K562 (cell line): ENCODE results near the gene TLCD1. TPM values are rescaled to one million over a fixed set of nuclear protein-coding genes. Genes with fewer than 3 reads are reported as not detected.

Source experiments
- ATAC-seq: fragments of 200-7000 bp; cut with Tn5 transposase; 3 replicates; pipeline ENCODE4 v1.9.1; 2020; ENCODE audit warnings: moderate library complexity
- BruUV-seq: library from RNA; stranded (reverse); fragments of 400-500 nt; replicated peaks from 2 replicates; lab custom pipeline; 2021; lab: Mats Ljungman, UMichigan
- CTCF ChIA-PET: fragments of 300-600 bp; formaldehyde crosslinking; extraction: SDS; loops from one replicate; lab custom pipeline; 2021; ENCODE audit warnings: low intra/inter-chr PET ratio; lab: Yijun Ruan, JAX
- POLR2A ChIA-PET: fragments of 300-600, 350-650 bp; sonication (Branson Sonifier 250); formaldehyde crosslinking; extraction: SDS; loops from one replicate; lab custom pipeline; 2021; ENCODE audit warnings: antibody characterized with exemption, inconsistent platforms; lab: Yijun Ruan, JAX
- DNase-seq, 4 experiments: peaks; one replicate each; pipeline versions ENCODE4 v3.0.0 to v3.0.0-alpha.2; 2011 to 2018; ENCODE audit warnings: low spot score in 3 of 4, mixed read lengths in 3 of 4; ENCODE audit errors: extremely low read depth in 1 of 4
- FAIRE-seq: peaks from 2 replicates; lab custom pipeline; 2011; peaks lifted over from hg19 to GRCh38; lab: Jason Lieb, UNC
- H2AFZ ChIP-seq: 2 replicates; pipeline ENCODE4 v1.6.0; 2011; ENCODE audit warnings: low read depth, low read length, control low read depth, inconsistent platforms
- H3K27ac ChIP-seq: fragments of 200-600 bp; 3 replicates; pipeline ENCODE4 v1.8.0; 2011; ENCODE audit warnings: low read depth, mild to moderate bottlenecking, control low read depth, inconsistent platforms, low read length, moderate library complexity, mixed read lengths; ENCODE audit errors: extremely low read depth
- H3K27me3 ChIP-seq, 2 experiments: fragments of 300-600 bp in 1 of 2; 2 replicates in 1 of 2; 3 replicates in 1 of 2; pipeline versions ENCODE4 v1.6.0 to v1.8.0; 2011; ENCODE audit warnings: inconsistent platforms in 2 of 2, low read length in 2 of 2, mild to moderate bottlenecking in 1 of 2, mixed read lengths in 1 of 2, moderate library complexity in 1 of 2; ENCODE audit not compliant: control insufficient read depth in 2 of 2, insufficient read depth in 2 of 2
- H3K36me3 ChIP-seq: fragments of 300-600 bp; 3 replicates; pipeline ENCODE4 v1.8.0; 2011; ENCODE audit warnings: mild to moderate bottlenecking, low read length, inconsistent platforms; ENCODE audit not compliant: control insufficient read depth, insufficient read depth
- H3K4me1 ChIP-seq, 2 experiments: fragments of 200-600 bp in 1 of 2; replicated peaks in 1 of 2; 2 replicates in 1 of 2; 3 replicates in 1 of 2; pipeline versions ENCODE4 v1.5.1 to v1.8.0; 2011; ENCODE audit warnings: inconsistent platforms in 2 of 2, low read length in 2 of 2, mild to moderate bottlenecking in 1 of 2, mixed read lengths in 1 of 2, moderate library complexity in 1 of 2; ENCODE audit not compliant: control insufficient read depth in 2 of 2, insufficient read depth in 2 of 2
- H3K4me2 ChIP-seq: 2 replicates; pipeline ENCODE4 v1.6.1; 2011; ENCODE audit warnings: low read length, control low read depth, inconsistent platforms, mixed read lengths; ENCODE audit not compliant: insufficient read depth
- H3K4me3 ChIP-seq: fragments of 200-600 bp; sonication (generic), shearing (Covaris generic); 2 replicates; pipeline ENCODE4 v1.5.1; 2016; ENCODE audit warnings: control low read depth, inconsistent platforms
- H3K79me2 ChIP-seq: fragments of 200-600 bp; 3 replicates; pipeline ENCODE4 v1.8.0; 2011; ENCODE audit warnings: low read length, inconsistent platforms; ENCODE audit not compliant: control insufficient read depth, insufficient read depth
- H3K9ac ChIP-seq, 2 experiments: 2 replicates each; pipeline versions ENCODE4 v1.6.0 to v1.6.1; 2011; ENCODE audit warnings: low read depth in 2 of 2, low read length in 2 of 2, control low read depth in 1 of 2, inconsistent platforms in 1 of 2, mild to moderate bottlenecking in 1 of 2, mixed read lengths in 1 of 2; ENCODE audit not compliant: insufficient read depth in 1 of 2
- H3K9me1 ChIP-seq: one replicate; pipeline ENCODE4 v1.6.0; 2011; ENCODE audit warnings: inconsistent platforms, mild to moderate bottlenecking, low read length, moderate library complexity; ENCODE audit not compliant: control insufficient read depth, insufficient read depth
- H3K9me3 ChIP-seq: replicated peaks from 2 replicates; pipeline ENCODE4 v1.5.1; 2011; ENCODE audit warnings: low read depth, low read length, inconsistent platforms; ENCODE audit not compliant: control insufficient read depth, insufficient read depth
- H4K20me1 ChIP-seq: replicated peaks from 2 replicates; pipeline ENCODE4 v1.6.1; 2011; ENCODE audit warnings: low read length, inconsistent platforms, mixed read lengths; ENCODE audit not compliant: control insufficient read depth, insufficient read depth
- ADNP ChIP-seq: fragments of 200-800 bp; sonication (Bioruptor generic); IDR thresholded peaks from 2 replicates; pipeline ENCODE4 v1.6.1; 2016; ENCODE audit warnings: missing genetic modification characterization, missing compliant biosample characterization
- IRF2 ChIP-seq: sonication (generic); formaldehyde crosslinking; IDR thresholded peaks from 2 replicates; pipeline ENCODE4 v1.8.1; 2022; ENCODE audit warnings: mild to moderate bottlenecking, missing genetic modification reagents
- JUNB ChIP-seq: fragments of 450-650 bp; formaldehyde crosslinking; conservative IDR thresholded peaks from 2 replicates; pipeline ENCODE4 v1.4.0; 2020; ENCODE audit warnings: mild to moderate bottlenecking
- NONO ChIP-seq, 2 experiments: fragments of 200-400 bp in 1 of 2; fragments of 450-650 bp in 1 of 2; formaldehyde crosslinking in 1 of 2; IDR thresholded peaks; 2 replicates each; pipeline ENCODE4 v1.6.1; 2017; ENCODE audit warnings: low read depth in 2 of 2, mild to moderate bottlenecking in 2 of 2, moderate library complexity in 2 of 2, low read length in 1 of 2
- STAT5B ChIP-seq: fragments of 250-450 bp; sonication (Bioruptor Pico); IDR thresholded peaks from 2 replicates; pipeline ENCODE4 v1.8.0; 2021; ENCODE audit warnings: mild to moderate bottlenecking, inconsistent platforms
- YY1 ChIP-seq, 3 experiments: IDR thresholded peaks; 2 replicates each; pipeline ENCODE4 v1.6.1; 2011; ENCODE audit warnings: low read length in 2 of 3, mild to moderate bottlenecking in 2 of 3, moderate library complexity in 2 of 3, borderline replicate concordance in 1 of 3, control low read depth in 1 of 3, low read depth in 1 of 3; ENCODE audit not compliant: insufficient read depth in 3 of 3, insufficient replicate concordance in 2 of 3, control insufficient read depth in 1 of 3, insufficient read length in 1 of 3; ENCODE audit errors: extremely low read depth in 1 of 3
- WGBS: fragments of 100-300 bp; shearing (Covaris generic); methylation state at CpG from one replicate; pipeline ENCODE4 v1.1.6; 2016; ENCODE audit warnings: low coverage, mixed read lengths; ENCODE audit not compliant: insufficient coverage; ENCODE audit errors: missing lambda C conversion rate; 5-methylcytosine and 5-hydroxymethylcytosine counted together
- in situ Hi-C: fragments of 300-500 bp; cut with MboI; formaldehyde crosslinking; loops from 4 replicates; pipeline ENCODE4 v1.15.0; 2018; ENCODE audit warnings: inconsistent platforms, mixed read lengths
- intact Hi-C: fragments of 100-400 bp; cut with micrococcal nuclease; formaldehyde crosslinking; loops from 2 replicates; pipeline ENCODE4 v1.14.2; 2022
- polyA plus RNA-seq, 8 experiments: library from polyadenylated mRNA; depleted of rRNA in 4 of 8; stranded (reverse) in 5 of 8; unstranded in 3 of 8; fragments of >200 nt; fragmentation: Nextera tagmentation in 2 of 8; fragmentation: Illumina TruSeq in 1 of 8; extraction: Ambion mirVana in 2 of 8; extraction: Trizol in 1 of 8; gene quantifications; 2 replicates each; pipeline versions ENCODE4 v1.2.1 to v1.2.3, GENCODE V29; 2011 to 2014; ENCODE audit warnings: inconsistent platforms in 1 of 8, missing spikeins in 1 of 8
- total RNA-seq, 7 experiments: library from RNA; depleted of rRNA in 6 of 7; stranded (reverse); fragments of >200 nt in 6 of 7; fragmentation: Illumina TruSeq in 2 of 7; extraction: Trizol in 2 of 7; gene quantifications; 2 replicates each; pipeline versions ENCODE4 v1.2.1 to v1.2.3, GENCODE V29; 2011 to 2021; ENCODE audit warnings: low replicate concordance in 1 of 7
- TF ChIP-seq, protein P1 (sequence below): fragments of 450-650 bp; IDR thresholded peaks from 2 replicates; pipeline ENCODE4 v1.6.1; 2017; ENCODE audit warnings: mild to moderate bottlenecking, moderate library complexity
- TF ChIP-seq, protein P2 (sequence below): sonication (generic); IDR thresholded peaks from 2 replicates; pipeline ENCODE4 v1.6.1; 2016
- TF ChIP-seq, protein P3 (sequence below): IDR thresholded peaks from 2 replicates; pipeline ENCODE4 v1.6.1; 2011; ENCODE audit not compliant: insufficient read length; ENCODE audit errors: extremely low read depth

Gene TLCD1
- total and polyA plus RNA-seq, 9 of the 15 experiments (the other 6 are each of a cell fraction or from before 2014, with no cell fraction given) = 6.8 to 37.7 (median 21.7) TPM

DNA sequence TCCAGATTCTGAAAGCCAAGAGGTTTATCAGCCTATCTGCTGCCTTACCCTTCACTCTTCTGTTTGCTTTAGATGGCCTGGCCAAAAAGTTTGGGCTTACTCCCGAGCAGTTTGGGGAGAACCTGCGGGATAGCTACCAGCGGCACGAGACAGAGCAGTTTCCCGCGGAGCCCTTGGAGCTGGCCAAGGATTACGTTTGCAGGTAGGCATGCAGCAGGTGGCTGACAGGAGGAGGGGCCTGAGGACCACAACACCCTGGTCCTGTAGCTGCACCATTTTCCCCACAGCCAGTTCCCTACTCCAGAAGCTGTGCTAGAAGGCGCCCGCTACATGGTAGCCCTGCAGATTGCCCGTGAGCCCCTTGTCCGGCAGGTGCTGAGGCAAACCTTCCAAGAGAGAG is 43.4 kb downstream of the TLCD1 start:
- Histone ChIP-seq H3K27me3 (no peaks in the 10 kb centered on the region), H3K27ac (no peak overlapping the region), H3K4me2 (no peak overlapping the region), H3K9me1 (no peaks in the 10 kb centered on the region), H2AFZ (no peak overlapping the region), H3K4me3 (no peak overlapping the region), H3K9me3 (no peaks in the 10 kb centered on the region), H3K36me3 (peaks cover 93% of the 10 kb centered on the region), H3K9ac (no peak overlapping the region; a peak in 1 of 4 replicates), H3K4me1 (no peaks in the 10 kb centered on the region), H3K79me2 (no peaks in the 10 kb centered on the region), H4K20me1 (no peaks in the 10 kb centered on the region)
- intact Hi-C loops (no loop called here), in situ Hi-C loops (no loop called here)
- ATAC-seq (no peak), FAIRE-seq (no peak), DNase-seq (no peak)
- BruUV-seq = no TSS peak
- WGBS = 96% methylated on average over 11 of the region's 11 CpGs
- TF ChIP-seq JUNB = no peak
- no peak for TF ChIP-seq NONO (IDR thresholded peaks at IDR 0.05; ENCODE audit: low read depth in 2 of 2, low read length in 1 of 2)
- TF ChIP-seq, protein P1, sequence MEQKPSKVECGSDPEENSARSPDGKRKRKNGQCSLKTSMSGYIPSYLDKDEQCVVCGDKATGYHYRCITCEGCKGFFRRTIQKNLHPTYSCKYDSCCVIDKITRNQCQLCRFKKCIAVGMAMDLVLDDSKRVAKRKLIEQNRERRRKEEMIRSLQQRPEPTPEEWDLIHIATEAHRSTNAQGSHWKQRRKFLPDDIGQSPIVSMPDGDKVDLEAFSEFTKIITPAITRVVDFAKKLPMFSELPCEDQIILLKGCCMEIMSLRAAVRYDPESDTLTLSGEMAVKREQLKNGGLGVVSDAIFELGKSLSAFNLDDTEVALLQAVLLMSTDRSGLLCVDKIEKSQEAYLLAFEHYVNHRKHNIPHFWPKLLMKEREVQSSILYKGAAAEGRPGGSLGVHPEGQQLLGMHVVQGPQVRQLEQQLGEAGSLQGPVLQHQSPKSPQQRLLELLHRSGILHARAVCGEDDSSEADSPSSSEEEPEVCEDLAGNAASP = no peak
- no peak for TF ChIP-seq ADNP (tag)
- TF ChIP-seq, protein P2, sequence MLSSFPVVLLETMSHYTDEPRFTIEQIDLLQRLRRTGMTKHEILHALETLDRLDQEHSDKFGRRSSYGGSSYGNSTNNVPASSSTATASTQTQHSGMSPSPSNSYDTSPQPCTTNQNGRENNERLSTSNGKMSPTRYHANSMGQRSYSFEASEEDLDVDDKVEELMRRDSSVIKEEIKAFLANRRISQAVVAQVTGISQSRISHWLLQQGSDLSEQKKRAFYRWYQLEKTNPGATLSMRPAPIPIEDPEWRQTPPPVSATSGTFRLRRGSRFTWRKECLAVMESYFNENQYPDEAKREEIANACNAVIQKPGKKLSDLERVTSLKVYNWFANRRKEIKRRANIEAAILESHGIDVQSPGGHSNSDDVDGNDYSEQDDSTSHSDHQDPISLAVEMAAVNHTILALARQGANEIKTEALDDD = no peak
- no peak for TF ChIP-seq IRF2 (CRISPR knock-in tag)
- TF ChIP-seq, protein P3, sequence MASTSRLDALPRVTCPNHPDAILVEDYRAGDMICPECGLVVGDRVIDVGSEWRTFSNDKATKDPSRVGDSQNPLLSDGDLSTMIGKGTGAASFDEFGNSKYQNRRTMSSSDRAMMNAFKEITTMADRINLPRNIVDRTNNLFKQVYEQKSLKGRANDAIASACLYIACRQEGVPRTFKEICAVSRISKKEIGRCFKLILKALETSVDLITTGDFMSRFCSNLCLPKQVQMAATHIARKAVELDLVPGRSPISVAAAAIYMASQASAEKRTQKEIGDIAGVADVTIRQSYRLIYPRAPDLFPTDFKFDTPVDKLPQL = no peak
- no peak for TF ChIP-seq YY1 (IDR thresholded peaks at IDR 0.05; ENCODE audit: borderline replicate concordance in 1 of 3, control insufficient read depth in 1 of 3, extremely low read depth in 1 of 3, insufficient read depth in 3 of 3, insufficient read length in 1 of 3, insufficient replicate concordance in 2 of 3, low read depth in 1 of 3, low read length in 2 of 3)
- TF ChIP-seq STAT5B = no peak
- CTCF ChIA-PET = interaction anchor here (0.7 kb wide), 1 partner anchor 21 kb away, joined by 3 read pairs; no protein-coding TSS in a partner anchor
- POLR2A ChIA-PET = interaction anchor here (0.8 to 8.6 kb wide), 7 partner anchors 11 to 65 kb away, joined by 3 to 56 read pairs (median 4); partner anchors contain the start of genes SDF2 and SUPT6H
